Osteocyte (in vitro differentiated cells): ENCODE measurements around the gene C17orf78. TPM values are rescaled to one million over a fixed set of nuclear protein-coding genes. Genes with fewer than 3 reads are reported as not detected.

ENCODE experiments used
- DNase-seq: peaks from one replicate; pipeline ENCODE4 v3.0.0; 2021; ENCODE audit warnings: mixed read lengths; ENCODE audit not compliant: unreplicated experiment; ENCODE audit errors: extremely low spot score
- H3K27ac Mint-ChIP-seq: one replicate; pipeline ENCODE4 v1.8.0; 2021; ENCODE audit warnings: mild to moderate bottlenecking, mixed read lengths; ENCODE audit not compliant: unreplicated experiment
- H3K27me3 Mint-ChIP-seq: one replicate; pipeline ENCODE4 v1.8.0; 2021; ENCODE audit warnings: mixed read lengths; ENCODE audit not compliant: unreplicated experiment
- H3K36me3 Mint-ChIP-seq: one replicate; pipeline ENCODE4 v1.8.0; 2021; ENCODE audit warnings: mixed read lengths; ENCODE audit not compliant: unreplicated experiment
- H3K4me1 Mint-ChIP-seq: one replicate; pipeline ENCODE4 v1.8.0; 2021; ENCODE audit warnings: mixed read lengths; ENCODE audit not compliant: unreplicated experiment
- H3K4me3 Mint-ChIP-seq: one replicate; pipeline ENCODE4 v1.8.0; 2021; ENCODE audit warnings: mild to moderate bottlenecking, moderate library complexity, mixed read lengths; ENCODE audit not compliant: unreplicated experiment
- H3K9me3 Mint-ChIP-seq: one replicate; pipeline ENCODE4 v1.8.0; 2021; ENCODE audit warnings: mixed read lengths; ENCODE audit not compliant: unreplicated experiment
- CTCF ChIP-seq: fragments of 200-600 bp; sonication (generic); IDR thresholded peaks from 2 replicates; pipeline ENCODE4 v1.5.0; 2021; ENCODE audit warnings: antibody characterized with exemption, mild to moderate bottlenecking, moderate library complexity
- long read RNA-seq: library from polyadenylated mRNA; unstranded; transcript quantifications from one replicate; pipeline ENCODE4 v2.0.0, GENCODE V29; 2021
- total RNA-seq: library from RNA; stranded (reverse); gene quantifications from 2 replicates; pipeline ENCODE4 v1.2.1, GENCODE V29; 2021

The C17orf78 gene
- total RNA-seq: not detected in 2 replicates
- long read RNA-seq: 0 reads

GRCh38 chr17:37375706-37376105, at the start of gene C17orf78:
Gene C17orf78, plus strand, starts transcription at chr17:37375985. Its CDS starts 108 bp downstream, at chr17:37376093.
- no peaks in the 10 kb centered on the region for H3K36me3 Mint-ChIP-seq
- peaks cover 4% of the 10 kb centered on the region for H3K4me1 Mint-ChIP-seq
- H3K9me3 Mint-ChIP-seq: no peaks in the 10 kb centered on the region
- TF ChIP-seq CTCF: no peak
- H3K27me3 Mint-ChIP-seq: no peaks in the 10 kb centered on the region
- H3K27ac Mint-ChIP-seq: no peak within 1 kb of the TSS
- H3K4me3 Mint-ChIP-seq: no peak within 1 kb of the TSS
- no peak for DNase-seq

GRCh38 chr17:37327341-37328090, 48.3 kb upstream of the C17orf78 start:
- Mint-ChIP-seq H3K4me1 (peaks cover 3% of the 10 kb centered on the region), H3K9me3 (no peaks in the 10 kb centered on the region), H3K27me3 (no peaks in the 10 kb centered on the region), H3K27ac (no peak overlapping the region), H3K36me3 (peaks cover 15% of the 10 kb centered on the region), H3K4me3 (no peak overlapping the region)
- no peak for DNase-seq
- TF ChIP-seq CTCF: no peak

- no peak overlapping the region for H3K4me3 Mint-ChIP-seq
- H3K4me1 Mint-ChIP-seq: peaks cover 8% of the 10 kb centered on the region
- H3K36me3 Mint-ChIP-seq: peaks cover 2% of the 10 kb centered on the region
- TF ChIP-seq CTCF: no peak
- no peaks in the 10 kb centered on the region for H3K27me3 Mint-ChIP-seq
- H3K27ac Mint-ChIP-seq: no peak overlapping the region
- no peaks in the 10 kb centered on the region for H3K9me3 Mint-ChIP-seq
- DNase-seq: no peak
Measured at GRCh38 chr17:37338847-37339246, 36.9 kb upstream of the C17orf78 start.

- DNase-seq: no peak
- Mint-ChIP-seq H3K27me3 (no peaks in the 10 kb centered on the region), H3K27ac (no peak overlapping the region), H3K36me3 (peaks cover 2% of the 10 kb centered on the region), H3K4me1 (peaks cover 8% of the 10 kb centered on the region), H3K9me3 (no peaks in the 10 kb centered on the region), H3K4me3 (no peak overlapping the region)
- TF ChIP-seq CTCF: no peak
Measured at GRCh38 chr17:37339321-37339720, 36.5 kb upstream of the C17orf78 start.

GRCh38 chr17:37340804-37341203, 35.0 kb upstream of the C17orf78 start:
- no peak overlapping the region for H3K27ac Mint-ChIP-seq
- peaks cover 2% of the 10 kb centered on the region for H3K36me3 Mint-ChIP-seq
- H3K4me1 Mint-ChIP-seq: peaks cover 8% of the 10 kb centered on the region
- H3K4me3 Mint-ChIP-seq: no peak overlapping the region
- no peaks in the 10 kb centered on the region for H3K27me3 Mint-ChIP-seq
- no peaks in the 10 kb centered on the region for H3K9me3 Mint-ChIP-seq
- TF ChIP-seq CTCF: no peak
- DNase-seq: no peak
